ENCODE measurements around the gene TTLL11. TPM values are rescaled to one million over a fixed set of nuclear protein-coding genes. Genes with fewer than 3 reads are reported as not detected.

TTLL11 gene
- total and polyA plus RNA-seq, 4 donors: 1.4 to 4.5 (median 3.6) TPM

DNA sequence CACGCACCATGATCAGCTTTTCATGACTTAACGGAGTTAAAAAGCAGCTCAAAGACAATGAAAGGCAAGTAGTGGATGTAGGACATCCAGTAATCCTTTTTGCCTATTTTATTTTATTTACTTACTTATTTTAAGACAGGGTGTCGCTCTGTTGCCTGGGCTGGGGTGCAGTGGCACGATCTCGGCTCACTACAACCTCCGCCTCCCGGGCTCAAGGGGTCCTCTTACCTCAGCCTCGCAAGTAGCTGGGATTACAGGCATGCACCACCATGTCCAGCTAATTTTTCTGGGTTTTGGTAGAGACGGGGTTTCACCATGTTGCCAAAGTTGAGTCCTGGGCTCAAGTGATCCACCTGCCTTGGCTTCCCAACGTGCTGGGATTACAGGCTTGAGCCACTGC, 292.7 kb downstream of the TTLL11 start:
- Histone ChIP-seq H3K27me3 (ENCODE audit: control insufficient read depth in 4 of 4, insufficient read depth in 4 of 4, low read length in 3 of 4) (no peaks in the 10 kb centered on the region), H3K27ac (ENCODE audit: low read depth in 1 of 2, low read length in 2 of 2) (no peak overlapping the region), H3K36me3 (ENCODE audit: control insufficient read depth in 4 of 4, insufficient read depth in 3 of 4, low read depth in 1 of 4, low read length in 3 of 4) (no peaks in the 10 kb centered on the region), H3K4me1 (ENCODE audit: control insufficient read depth in 4 of 4, insufficient read depth in 4 of 4, low read length in 3 of 4) (no peaks in the 10 kb centered on the region), H3K9ac (ENCODE audit: low read depth in 1 of 2, low read length in 2 of 2) (no peak overlapping the region), H3K4me3 (ENCODE audit: low read depth in 1 of 3, low read length in 3 of 3) (no peak overlapping the region), H3K9me3 (ENCODE audit: control insufficient read depth in 4 of 4, low read length in 3 of 4) (peaks cover 0 to 2% (median under 1%) of the 10 kb centered on the region in 4 donors)
- DNase-seq (ENCODE audit: low spot score): peak; percentile 6
- TF ChIP-seq REST (IDR thresholded peaks at IDR 0.05) (no peak), TAF1 (conservative IDR thresholded peaks at IDR 0.05) (no peak), JUND (IDR thresholded peaks at IDR 0.05) (no peak), RAD21 (IDR thresholded peaks at IDR 0.05) (no peak), NR2F2 (IDR thresholded peaks at IDR 0.05) (no peak), HNF4G (IDR thresholded peaks at IDR 0.05) (no peak), FOXA2 (IDR thresholded peaks at IDR 0.05) (no peak), CTCF (IDR thresholded peaks at IDR 0.05; ENCODE audit: low read depth, low read length, missing input control) (no peak), YY1 (IDR thresholded peaks at IDR 0.05) (no peak), HNF4A (conservative IDR thresholded peaks at IDR 0.05) (no peak), FOXA1 (IDR thresholded peaks at IDR 0.05) (no peak)
- TF ChIP-seq, protein P1, sequence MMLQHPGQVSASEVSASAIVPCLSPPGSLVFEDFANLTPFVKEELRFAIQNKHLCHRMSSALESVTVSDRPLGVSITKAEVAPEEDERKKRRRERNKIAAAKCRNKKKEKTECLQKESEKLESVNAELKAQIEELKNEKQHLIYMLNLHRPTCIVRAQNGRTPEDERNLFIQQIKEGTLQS (IDR thresholded peaks at IDR 0.05): no peak
- TF ChIP-seq, protein P2, sequence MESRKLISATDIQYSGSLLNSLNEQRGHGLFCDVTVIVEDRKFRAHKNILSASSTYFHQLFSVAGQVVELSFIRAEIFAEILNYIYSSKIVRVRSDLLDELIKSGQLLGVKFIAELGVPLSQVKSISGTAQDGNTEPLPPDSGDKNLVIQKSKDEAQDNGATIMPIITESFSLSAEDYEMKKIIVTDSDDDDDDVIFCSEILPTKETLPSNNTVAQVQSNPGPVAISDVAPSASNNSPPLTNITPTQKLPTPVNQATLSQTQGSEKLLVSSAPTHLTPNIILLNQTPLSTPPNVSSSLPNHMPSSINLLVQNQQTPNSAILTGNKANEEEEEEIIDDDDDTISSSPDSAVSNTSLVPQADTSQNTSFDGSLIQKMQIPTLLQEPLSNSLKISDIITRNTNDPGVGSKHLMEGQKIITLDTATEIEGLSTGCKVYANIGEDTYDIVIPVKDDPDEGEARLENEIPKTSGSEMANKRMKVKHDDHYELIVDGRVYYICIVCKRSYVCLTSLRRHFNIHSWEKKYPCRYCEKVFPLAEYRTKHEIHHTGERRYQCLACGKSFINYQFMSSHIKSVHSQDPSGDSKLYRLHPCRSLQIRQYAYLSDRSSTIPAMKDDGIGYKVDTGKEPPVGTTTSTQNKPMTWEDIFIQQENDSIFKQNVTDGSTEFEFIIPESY (IDR thresholded peaks at IDR 0.05): no peak
- 89% methylated on average over 10 of the region's 10 CpGs for WGBS

DNA sequence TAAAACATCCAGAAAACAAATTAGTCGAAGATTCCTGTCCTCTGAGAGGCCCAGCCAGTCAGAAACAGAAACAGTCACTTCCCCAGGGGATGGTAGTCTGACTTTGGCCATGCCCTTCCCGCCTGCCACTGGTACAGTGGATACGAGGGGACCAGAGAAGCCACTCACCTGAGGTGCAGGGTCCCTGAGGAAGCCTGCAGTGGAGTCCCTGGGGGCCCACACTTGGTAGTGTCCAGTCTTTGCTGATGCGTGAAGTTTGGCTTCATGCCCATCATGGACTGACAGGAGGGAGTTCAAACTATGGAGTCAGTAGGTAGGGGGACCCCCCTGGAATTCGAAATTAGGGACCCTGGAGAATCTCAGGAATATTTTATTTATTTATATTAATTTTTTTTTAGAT, 294.2 kb downstream of the TTLL11 start:
- no peak overlapping the region for H3K27ac ChIP-seq (ENCODE audit: low read depth in 1 of 2, low read length in 2 of 2)
- H3K27me3 ChIP-seq (ENCODE audit: control insufficient read depth in 4 of 4, insufficient read depth in 4 of 4, low read length in 3 of 4): no peaks in the 10 kb centered on the region
- no peaks in the 10 kb centered on the region for H3K9me3 ChIP-seq (ENCODE audit: control insufficient read depth in 4 of 4, low read length in 3 of 4)
- no peaks in the 10 kb centered on the region for H3K36me3 ChIP-seq (ENCODE audit: control insufficient read depth in 4 of 4, insufficient read depth in 3 of 4, low read depth in 1 of 4, low read length in 3 of 4)
- no peak overlapping the region for H3K4me3 ChIP-seq (ENCODE audit: low read depth in 1 of 3, low read length in 3 of 3)
- no peaks in the 10 kb centered on the region for H3K4me1 ChIP-seq (ENCODE audit: control insufficient read depth in 4 of 4, insufficient read depth in 4 of 4, low read length in 3 of 4)
- H3K9ac ChIP-seq (ENCODE audit: low read depth in 1 of 2, low read length in 2 of 2): no peak overlapping the region
- WGBS: 75% methylated on average over 5 of the region's 5 CpGs
- DNase-seq (ENCODE audit: low spot score): peak; percentile 13
- TF ChIP-seq EGR1 (IDR thresholded peaks at IDR 0.05; ENCODE audit: low read depth in 2 of 2) (no peak), GABPA (IDR thresholded peaks at IDR 0.05 in 1 of 2, conservative IDR thresholded peaks at IDR 0.05 in 1 of 2) (no peak), HNF4A (conservative IDR thresholded peaks at IDR 0.05) (no peak), TAF1 (conservative IDR thresholded peaks at IDR 0.05) (no peak), RXRA (IDR thresholded peaks at IDR 0.05) (no peak), FOXA1 (IDR thresholded peaks at IDR 0.05) (no peak), MAX (IDR thresholded peaks at IDR 0.05) (no peak), CTCF (IDR thresholded peaks at IDR 0.05; ENCODE audit: low read depth, low read length, missing input control) (no peak), JUND (IDR thresholded peaks at IDR 0.05) (no peak), SP1 (IDR thresholded peaks at IDR 0.05) (no peak), HNF4G (IDR thresholded peaks at IDR 0.05) (no peak)
- TF ChIP-seq, protein P1 (IDR thresholded peaks at IDR 0.05): no peak
- TF ChIP-seq, protein P2 (IDR thresholded peaks at IDR 0.05): no peak
